H1 (cell line): ENCODE results near the gene C2CD2L. TPM values are rescaled to one million over a fixed set of nuclear protein-coding genes. Genes with fewer than 3 reads are reported as not detected.

Experiments
- CTCF ChIA-PET: fragments of 300-600 bp; sonication (Branson Sonifier 250); formaldehyde crosslinking; loops from one replicate; lab custom pipeline; 2021; ENCODE audit not compliant: partially characterized antibody; lab: Charles Lee
- POLR2A ChIA-PET: fragments of 300-600 bp; sonication (Branson Sonifier 250); formaldehyde crosslinking; loops from one replicate; lab custom pipeline; 2021; ENCODE audit warnings: inconsistent platforms; ENCODE audit not compliant: partially characterized antibody; lab: Charles Lee
- DNase-seq, 2 experiments: peaks; one replicate each; pipeline versions ENCODE4 v3.0.0 to v3.0.0-alpha.2; 2010 to 2022; ENCODE audit warnings: low spot score in 2 of 2, low read depth in 1 of 2, mixed read lengths in 1 of 2
- FAIRE-seq: peaks from 2 replicates; lab custom pipeline; 2011; peaks lifted over from hg19 to GRCh38; lab: Jason Lieb, UNC
- H2AFZ ChIP-seq: 2 replicates; pipeline ENCODE4 v1.8.1; 2012; ENCODE audit warnings: low read length, inconsistent platforms
- H2AK5ac ChIP-seq: 2 replicates; pipeline ENCODE4 v1.6.1; 2013; ENCODE audit warnings: low read depth, low read length
- H2BK120ac ChIP-seq: replicated peaks from 2 replicates; pipeline ENCODE3; 2013; ENCODE audit warnings: low read depth, low read length, inconsistent platforms
- H2BK12ac ChIP-seq: 2 replicates; pipeline ENCODE4 v1.6.1; 2013; ENCODE audit warnings: low read depth, low read length
- H2BK15ac ChIP-seq: 2 replicates; pipeline ENCODE4 v1.6.1; 2013; ENCODE audit warnings: low read length
- H2BK20ac ChIP-seq: 2 replicates; pipeline ENCODE4 v1.6.1; 2013; ENCODE audit warnings: low read length
- H2BK5ac ChIP-seq: 2 replicates; pipeline ENCODE4 v1.6.1; 2013; ENCODE audit warnings: low read depth, low read length
- H3K14ac ChIP-seq: 2 replicates; pipeline ENCODE4 v1.6.1; 2013; ENCODE audit warnings: inconsistent platforms; ENCODE audit not compliant: insufficient read length
- H3K18ac ChIP-seq: 2 replicates; pipeline ENCODE4 v1.6.1; 2013; ENCODE audit warnings: low read length; ENCODE audit errors: extremely low read depth
- H3K23ac ChIP-seq: 2 replicates; pipeline ENCODE4 v1.6.1; 2013; ENCODE audit warnings: inconsistent platforms; ENCODE audit not compliant: insufficient read length
- H3K23me2 ChIP-seq: 2 replicates; pipeline ENCODE4 v1.6.1; 2013; ENCODE audit warnings: low read depth, low read length
- H3K27ac ChIP-seq: 2 replicates; pipeline ENCODE4 v1.6.1; 2011; ENCODE audit warnings: low read depth, low read length, inconsistent platforms
- H3K27me3 ChIP-seq, 4 experiments: replicated peaks in 1 of 4; 1 replicate in 1 of 4; 2 replicates in 3 of 4; pipeline versions ENCODE4 v1.6.1 to v1.8.1; 2011 to 2013; ENCODE audit warnings: low read length in 3 of 4, mild to moderate bottlenecking in 3 of 4, inconsistent platforms in 2 of 4, mixed read lengths in 2 of 4, moderate library complexity in 1 of 4; ENCODE audit not compliant: control insufficient read depth in 3 of 4, insufficient read depth in 3 of 4; ENCODE audit errors: extremely low read depth in 1 of 4
- H3K36me3 ChIP-seq, 4 experiments: 2 replicates each; pipeline versions ENCODE4 v1.6.1 to v1.8.1; 2011 to 2013; ENCODE audit warnings: mild to moderate bottlenecking in 4 of 4, low read length in 3 of 4, moderate library complexity in 2 of 4, control low read depth in 1 of 4, inconsistent platforms in 1 of 4; ENCODE audit not compliant: insufficient read depth in 4 of 4, control insufficient read depth in 2 of 4
- H3K4ac ChIP-seq: replicated peaks from 2 replicates; pipeline ENCODE3; 2013; ENCODE audit warnings: low read length, low read depth, mixed read lengths, inconsistent platforms; ENCODE audit not compliant: insufficient read length
- H3K4me1 ChIP-seq, 4 experiments: replicated peaks in 1 of 4; 1 replicate in 1 of 4; 2 replicates in 3 of 4; pipeline versions ENCODE4 v1.6.1 to v1.8.1; 2011 to 2013; ENCODE audit warnings: low read length in 3 of 4, inconsistent platforms in 2 of 4, mixed read lengths in 1 of 4; ENCODE audit not compliant: insufficient read depth in 4 of 4, control insufficient read depth in 3 of 4
- H3K4me2 ChIP-seq, 2 experiments: 2 replicates each; pipeline versions ENCODE4 v1.6.1 to v1.8.1; 2011 to 2013; ENCODE audit warnings: low read depth in 2 of 2, low read length in 2 of 2, control low read depth in 1 of 2, inconsistent platforms in 1 of 2, mild to moderate bottlenecking in 1 of 2; ENCODE audit not compliant: insufficient read depth in 1 of 2
- H3K4me3 ChIP-seq, 4 experiments: fragments of 200-600, 300-600 bp in 1 of 4; sonication (generic), shearing (Covaris generic), sonication (Bioruptor Twin) in 1 of 4; 2 replicates each; pipeline versions ENCODE4 v1.5.1 to v1.8.1; 2011 to 2016; ENCODE audit warnings: low read length in 4 of 4, low read depth in 3 of 4, control low read depth in 2 of 4, inconsistent platforms in 2 of 4, mild to moderate bottlenecking in 2 of 4, mixed read lengths in 1 of 4, moderate library complexity in 1 of 4; ENCODE audit not compliant: insufficient read depth in 2 of 4; ENCODE audit errors: extremely low read depth in 1 of 4
- H3K56ac ChIP-seq: replicated peaks from 2 replicates; pipeline ENCODE3; 2013; ENCODE audit warnings: low read depth, mild to moderate bottlenecking, mixed read lengths, low read length, inconsistent platforms; ENCODE audit not compliant: insufficient read length
- H3K79me1 ChIP-seq: 2 replicates; pipeline ENCODE4 v1.6.1; 2013; ENCODE audit warnings: low read depth, low read length, control low read depth
- H3K79me2 ChIP-seq, 2 experiments: 2 replicates each; pipeline versions ENCODE4 v1.6.1 to v1.8.1; 2012 to 2013; ENCODE audit warnings: low read length in 2 of 2, mild to moderate bottlenecking in 2 of 2, inconsistent platforms in 1 of 2; ENCODE audit not compliant: insufficient read depth in 2 of 2, control insufficient read depth in 1 of 2
- H3K9ac ChIP-seq, 4 experiments: replicated peaks in 1 of 4; 1 replicate in 1 of 4; 2 replicates in 3 of 4; pipeline versions ENCODE4 v1.6.1 to v1.8.1; 2011 to 2013; ENCODE audit warnings: low read depth in 3 of 4, low read length in 3 of 4, control low read depth in 2 of 4, mild to moderate bottlenecking in 2 of 4, moderate library complexity in 2 of 4, inconsistent platforms in 1 of 4; ENCODE audit errors: extremely low read depth in 1 of 4
- H3K9me3 ChIP-seq, 2 experiments: 2 replicates each; pipeline versions ENCODE4 v1.6.1 to v1.8.1; 2012 to 2013; ENCODE audit warnings: mild to moderate bottlenecking in 2 of 2, moderate library complexity in 2 of 2, control low read depth in 1 of 2, inconsistent platforms in 1 of 2, low read depth in 1 of 2, low read length in 1 of 2, mixed read lengths in 1 of 2; ENCODE audit not compliant: insufficient read depth in 2 of 2
- H4K20me1 ChIP-seq, 2 experiments: replicated peaks in 1 of 2; 2 replicates each; pipeline versions ENCODE3 to v1.8.1; 2011 to 2013; ENCODE audit warnings: inconsistent platforms in 2 of 2, low read length in 2 of 2, mild to moderate bottlenecking in 1 of 2; ENCODE audit not compliant: insufficient read depth in 2 of 2, control insufficient read depth in 1 of 2
- H4K5ac ChIP-seq: 2 replicates; pipeline ENCODE4 v1.6.1; 2013; ENCODE audit warnings: low read length, low read depth, mixed read lengths, inconsistent platforms; ENCODE audit not compliant: insufficient read length
- H4K8ac ChIP-seq: 2 replicates; pipeline ENCODE4 v1.8.0; 2013; ENCODE audit warnings: mild to moderate bottlenecking, moderate library complexity, low read length, inconsistent platforms; ENCODE audit not compliant: insufficient read depth; ENCODE audit errors: extremely low read depth
- H4K91ac ChIP-seq: replicated peaks from 2 replicates; pipeline ENCODE3; 2013; ENCODE audit warnings: low read length, mixed read lengths, inconsistent platforms; ENCODE audit not compliant: insufficient read length
- ATF2 ChIP-seq: IDR thresholded peaks from 2 replicates; pipeline ENCODE4 v1.6.1; 2012; ENCODE audit warnings: low read length, inconsistent platforms
- BRCA1 ChIP-seq: IDR thresholded peaks from 2 replicates; pipeline ENCODE4 v1.6.1; 2012; ENCODE audit warnings: low read depth, low read length, improper control_type of control experiment
- HDAC6 ChIP-seq: IDR thresholded peaks from one replicate; pipeline ENCODE4 v1.7.1; 2012; ENCODE audit warnings: low read depth, mild to moderate bottlenecking, inconsistent platforms, low read length, moderate library complexity
- KDM1A ChIP-seq: fragments of 200-600, 300-600 bp; sonication (generic); IDR thresholded peaks from 2 replicates; pipeline ENCODE4 v1.7.1; 2016; ENCODE audit warnings: mild to moderate bottlenecking, low read length, borderline replicate concordance
- POU5F1 ChIP-seq: IDR thresholded peaks from 2 replicates; pipeline ENCODE4 v1.6.1; 2011; ENCODE audit warnings: low read depth, mild to moderate bottlenecking, low read length, moderate library complexity
- RBBP5 ChIP-seq: IDR thresholded peaks from 2 replicates; pipeline ENCODE4 v1.7.1; 2012; ENCODE audit warnings: low read depth, mild to moderate bottlenecking, inconsistent platforms, low read length, moderate library complexity, borderline replicate concordance
- RFX5 ChIP-seq: IDR thresholded peaks from 2 replicates; pipeline ENCODE4 v1.6.1; 2011; ENCODE audit warnings: low read depth, low read length, improper control_type of control experiment, borderline replicate concordance
- SP1 ChIP-seq: IDR thresholded peaks from 2 replicates; pipeline ENCODE4 v1.6.1; 2011; ENCODE audit warnings: low read depth, low read length
- USF2 ChIP-seq: IDR thresholded peaks from 2 replicates; pipeline ENCODE4 v1.6.1; 2011; ENCODE audit warnings: low read length, improper control_type of control experiment
- WGBS, 2 experiments: shearing (Covaris generic) in 1 of 2; methylation state at CpG; one replicate each; pipeline versions ENCODE4 v1.1.6 to v1.1.7; 2013 to 2015; ENCODE audit warnings: low lambda C conversion rate in 2 of 2, mixed read lengths in 2 of 2, inconsistent platforms in 1 of 2, low coverage in 1 of 2, missing lambda C conversion rate in 1 of 2; ENCODE audit not compliant: insufficient replicate concordance in 2 of 2, insufficient coverage in 1 of 2, insufficient read length in 1 of 2; ENCODE audit errors: extremely low coverage in 1 of 2, missing lambda C conversion rate in 1 of 2; 5-methylcytosine and 5-hydroxymethylcytosine counted together
- polyA plus RNA-seq, 7 experiments: library from polyadenylated mRNA; depleted of rRNA in 3 of 7; stranded (reverse) in 5 of 7; unstranded in 2 of 7; fragments of >200 nt in 5 of 7; fragments of 200-250 nt in 2 of 7; gene quantifications; 1 replicate in 5 of 7; 2 replicates in 1 of 7; 4 replicates in 1 of 7; pipeline versions ENCODE4 v1.2.1 to v1.2.3, GENCODE V29; 2011 to 2013; ENCODE audit warnings: missing spikeins in 2 of 7, mixed read lengths in 2 of 7
- total RNA-seq: library from RNA; stranded (reverse); fragmentation: NEBNext Ultra II Directional; extraction: Animal tissue kit (Norgen Biotek cat#: 25700); gene quantifications from 2 replicates; pipeline ENCODE4 v1.2.1, GENCODE V29; 2021

C2CD2L gene
- total and polyA plus RNA-seq, 2 of the 8 experiments (the other 6 are each of a cell fraction or from before 2014, with no cell fraction given): 2.5 to 4.0 TPM

DNA sequence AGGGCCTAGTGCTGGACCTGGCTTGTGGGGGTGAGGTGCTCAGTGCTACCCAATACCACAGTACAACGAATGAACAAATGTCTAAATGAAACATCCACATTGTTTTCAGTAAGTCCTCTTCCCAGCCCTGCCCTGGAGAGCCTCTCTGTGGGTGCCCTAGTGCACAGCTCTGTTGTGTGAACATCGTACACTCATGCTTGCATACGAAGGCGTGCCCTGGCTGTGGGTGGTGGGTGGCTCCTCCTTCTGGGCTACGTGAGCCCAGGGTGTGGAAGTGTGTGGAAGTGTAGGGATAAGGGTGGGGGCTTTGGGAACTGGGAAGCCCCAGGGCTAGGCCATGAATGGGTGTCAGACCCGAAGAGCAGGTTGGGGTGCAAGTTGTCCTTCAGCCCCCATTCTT lies 60.8 kb downstream of the C2CD2L start:
- H2AFZ ChIP-seq: no peak overlapping the region
- H3K79me2 ChIP-seq: no peaks in the 10 kb centered on the region
- peaks cover 0 to 4% (median 1%) of the 10 kb centered on the region in 4 experiments; a peak in 4 of 7 replicates for H3K4me1 ChIP-seq
- H4K20me1 ChIP-seq: no peaks in the 10 kb centered on the region
- no peak overlapping the region for H3K27ac ChIP-seq
- peak overlapping the region; percentile 68; the same call in 1 of the 2 replicates for H2BK12ac ChIP-seq
- no peak overlapping the region for H3K14ac ChIP-seq
- H4K5ac ChIP-seq: no peak overlapping the region
- H3K4me3 ChIP-seq: no peak overlapping the region; a peak in 1 of 8 replicates
- POLR2A ChIA-PET: interaction anchor here (1.4 to 6.3 kb wide), 3 partner anchors 10 to 29 kb away, joined by 3 to 58 read pairs (median 15); partner anchors contain the start of gene ABCG4
- no peak overlapping the region for H3K56ac ChIP-seq
- 0 out of 2 replicates have a peak overlapping the region, but pooled peaks have one; percentile 36 for H2BK15ac ChIP-seq
- H2BK5ac ChIP-seq: no peak overlapping the region; the same call in 1 of the 2 replicates
- no peaks in the 10 kb centered on the region for H3K79me1 ChIP-seq
- no peaks in the 10 kb centered on the region for H3K27me3 ChIP-seq
- H2AK5ac ChIP-seq: no peak overlapping the region
- no peak overlapping the region; the same call in 1 of the 2 replicates for H3K18ac ChIP-seq
- DNase-seq (no peak), FAIRE-seq (no peak)
- H3K23ac ChIP-seq: no peak overlapping the region
- 0 out of 2 replicates have a peak overlapping the region, but pooled peaks have one; percentile 15 for H4K8ac ChIP-seq
- 0 out of 2 replicates have a peak overlapping the region, but pooled peaks have one; percentile 40 for H2BK20ac ChIP-seq
- 89% methylated on average over 6 of the region's 6 CpGs; no CpG with 5 or more reads in 1 of the 2 experiments for WGBS, 2 experiments
- H3K9ac ChIP-seq: no peak overlapping the region
- H3K36me3 ChIP-seq: no peaks in the 10 kb centered on the region
- H4K91ac ChIP-seq: no peak overlapping the region
- TF ChIP-seq KDM1A (no peak), USF2 (no peak), RFX5 (no peak), SP1 (no peak), BRCA1 (no peak), RBBP5 (no peak), POU5F1 (no peak), HDAC6 (no peak), ATF2 (no peak)
- H3K23me2 ChIP-seq: peaks cover 7% of the 10 kb centered on the region; the same call in 1 of the 2 replicates
- H2BK120ac ChIP-seq: no peak overlapping the region
- CTCF ChIA-PET: interaction anchor here (1.0 to 24.3 kb wide), 7 partner anchors 8 to 68 kb away, joined by 3 to 389 read pairs (median 3); partner anchors contain the start of gene ABCG4
- H3K9me3 ChIP-seq: no peaks in the 10 kb centered on the region
- no peak overlapping the region for H3K4me2 ChIP-seq
- peak overlapping the region; percentile 49 for H3K4ac ChIP-seq
